DMS 273 (cell line): ENCODE data around the gene APOBEC2.

Experiments
- DNase-seq: peaks from one replicate; lab custom pipeline; 2025; ENCODE audit not compliant: unreplicated experiment; lab: John Stamatoyannopoulos, UW

APOBEC2 gene

DNA sequence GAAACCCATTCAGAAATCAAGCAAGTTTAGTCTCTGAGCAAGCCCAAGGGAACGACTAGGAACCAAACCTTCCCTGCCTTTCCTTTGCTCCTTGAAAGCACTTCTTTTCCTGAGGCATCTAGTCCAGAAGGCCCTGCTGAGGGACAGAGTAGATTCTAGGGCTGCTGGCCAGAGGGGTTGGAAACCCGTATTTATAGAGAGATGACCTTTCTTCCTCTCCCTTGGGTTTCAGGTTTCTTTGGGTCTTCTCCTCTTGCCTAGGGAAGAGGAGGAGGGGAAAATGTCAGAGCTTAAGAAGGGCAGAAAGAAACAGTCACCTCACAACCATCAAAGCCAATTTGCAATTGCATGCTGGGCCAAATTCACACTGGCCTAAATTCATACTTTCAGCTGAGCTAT is 5.8 kb downstream of the APOBEC2 start:
- no peak for DNase-seq

DNA sequence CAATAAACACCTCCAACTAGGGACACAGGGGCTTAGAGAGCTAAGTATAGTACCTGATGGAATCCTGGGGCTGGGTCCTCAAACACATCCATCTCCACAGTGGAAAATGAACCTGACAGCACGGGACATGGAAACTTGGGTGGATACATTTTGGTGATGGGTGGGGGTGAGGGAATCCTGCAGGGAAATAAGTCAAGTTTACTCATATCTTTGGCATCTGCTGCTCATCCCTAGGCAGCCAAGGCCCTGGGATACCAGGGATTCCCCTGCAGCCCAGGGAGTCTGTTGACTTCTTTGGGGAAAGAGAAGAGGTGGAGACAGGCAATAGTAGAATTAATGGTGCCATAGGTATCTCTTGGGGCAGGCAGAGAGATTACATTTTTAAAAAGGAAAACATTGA is 6.6 kb downstream of the APOBEC2 start:
- DNase-seq = no peak

DNA sequence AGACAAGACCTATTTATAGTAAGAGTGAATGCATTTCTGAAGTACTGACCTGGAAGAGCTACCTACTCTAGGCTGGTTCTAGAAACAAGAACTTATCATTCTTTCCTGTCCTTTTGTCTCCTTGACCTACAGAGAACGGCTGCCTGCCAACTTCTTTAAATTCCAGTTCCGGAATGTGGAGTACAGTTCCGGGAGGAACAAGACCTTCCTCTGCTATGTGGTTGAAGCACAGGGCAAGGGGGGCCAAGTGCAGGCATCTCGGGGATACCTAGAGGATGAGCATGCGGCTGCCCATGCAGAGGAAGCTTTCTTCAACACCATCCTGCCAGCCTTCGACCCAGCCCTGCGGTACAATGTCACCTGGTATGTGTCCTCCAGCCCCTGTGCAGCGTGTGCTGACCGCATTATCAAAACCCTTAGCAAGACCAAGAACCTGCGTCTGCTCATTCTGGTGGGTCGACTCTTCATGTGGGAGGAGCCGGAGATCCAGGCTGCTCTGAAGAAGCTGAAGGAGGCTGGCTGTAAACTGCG is 8.3 kb downstream of the APOBEC2 start:
- no peak for DNase-seq

DNA sequence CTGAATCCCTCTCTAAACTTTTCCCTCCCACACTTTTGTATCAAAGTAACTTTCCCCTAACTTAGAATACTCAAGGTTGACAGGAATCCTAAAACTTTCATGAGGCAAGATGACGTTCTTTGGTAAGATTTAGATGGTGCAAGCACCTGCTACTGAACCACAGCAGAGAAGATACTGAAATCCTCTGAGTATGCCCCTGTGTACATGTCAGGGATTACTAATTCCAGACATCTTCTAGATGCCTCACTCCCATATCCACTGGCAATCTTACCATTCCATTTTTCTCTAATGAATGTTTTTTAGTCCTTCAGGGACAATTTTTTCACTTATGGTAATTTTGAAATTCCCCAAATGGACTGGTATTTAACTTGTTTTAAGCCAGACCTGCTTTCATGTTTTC is 9.1 kb downstream of the APOBEC2 start:
- no peak for DNase-seq

DNA sequence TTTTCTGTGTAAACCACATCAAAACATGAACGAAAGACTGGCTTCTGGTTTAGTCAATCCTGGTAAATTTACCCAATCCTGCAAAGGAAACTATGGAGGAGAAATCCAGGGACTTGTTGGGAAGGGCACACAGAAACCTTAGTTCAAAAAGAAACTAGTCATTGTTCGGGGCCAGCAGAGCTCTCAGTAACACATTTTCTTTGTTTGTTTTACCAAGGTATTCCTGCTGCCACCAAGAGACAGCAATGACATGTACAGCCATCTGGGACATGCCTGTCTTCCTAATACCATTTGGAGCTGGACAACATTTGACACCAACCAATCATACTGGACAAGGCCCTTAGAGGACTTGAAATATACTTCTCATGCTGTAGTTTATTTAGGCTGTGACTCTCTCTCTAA is 10.9 kb downstream of the APOBEC2 start:
- no peak for DNase-seq

DNA sequence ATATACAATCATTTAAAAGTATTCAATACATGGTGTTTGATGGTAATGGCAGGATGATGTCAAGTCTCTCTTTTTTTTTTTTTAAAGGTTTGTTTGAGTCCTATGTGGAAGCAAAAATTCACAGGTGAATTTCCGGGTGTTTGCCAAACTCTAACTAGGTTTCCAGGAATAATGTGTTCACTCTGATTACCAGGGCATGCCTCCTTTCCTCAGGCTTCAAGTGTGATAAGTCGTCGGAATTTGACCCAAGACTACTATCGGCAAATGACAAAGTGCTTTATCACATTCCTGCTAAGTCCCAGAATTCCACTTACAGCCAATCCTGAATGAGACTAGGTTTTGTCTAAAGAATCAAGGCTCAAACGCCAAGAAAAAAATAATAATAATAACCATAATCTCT is 11.8 kb downstream of the APOBEC2 start:
- no peak for DNase-seq

DNA sequence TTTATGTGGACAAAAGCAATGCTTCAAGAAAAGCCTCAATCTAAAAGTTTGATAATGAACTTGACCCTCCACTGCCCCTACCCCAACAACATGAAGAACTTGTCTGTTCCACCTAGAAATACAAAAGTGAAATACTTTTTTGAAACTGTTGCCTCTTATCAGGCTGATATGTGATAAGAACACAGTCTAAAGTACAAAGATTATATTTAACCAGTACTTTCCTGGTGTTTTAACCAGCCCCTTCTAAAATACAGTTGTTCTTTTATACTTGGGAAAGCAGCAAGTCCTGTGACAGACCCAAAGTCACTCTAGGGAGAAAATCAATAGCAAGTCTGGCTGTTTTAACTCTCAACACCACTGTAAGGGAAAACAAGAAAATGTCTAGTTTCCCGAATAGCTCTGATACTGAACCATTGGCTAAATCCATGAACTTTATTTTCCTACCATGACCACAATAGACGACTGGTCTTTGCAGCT is 12.6 kb downstream of the APOBEC2 start:
- DNase-seq = no peak

DNA sequence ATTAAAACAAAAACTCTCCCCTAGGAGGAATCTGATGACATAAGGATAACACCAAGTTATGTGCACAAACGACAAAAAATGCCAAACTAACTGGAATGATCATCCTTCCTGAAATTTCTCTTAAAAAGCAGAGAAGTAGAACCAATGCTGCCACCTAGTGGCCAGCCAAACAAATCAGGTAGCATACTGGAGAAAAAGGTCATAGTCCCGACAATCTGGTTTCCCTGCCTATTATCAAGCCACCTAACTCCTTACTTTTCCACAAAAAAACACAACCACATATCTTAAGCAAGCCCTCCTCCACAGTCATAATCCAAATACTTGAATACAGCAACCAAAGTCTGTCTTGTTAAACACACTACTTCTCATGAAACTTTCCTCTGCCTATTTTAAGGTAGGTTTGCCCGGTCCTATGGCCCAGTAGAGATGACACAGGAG is 13.9 kb downstream of the APOBEC2 start:
- DNase-seq = peak; percentile 83

DNA sequence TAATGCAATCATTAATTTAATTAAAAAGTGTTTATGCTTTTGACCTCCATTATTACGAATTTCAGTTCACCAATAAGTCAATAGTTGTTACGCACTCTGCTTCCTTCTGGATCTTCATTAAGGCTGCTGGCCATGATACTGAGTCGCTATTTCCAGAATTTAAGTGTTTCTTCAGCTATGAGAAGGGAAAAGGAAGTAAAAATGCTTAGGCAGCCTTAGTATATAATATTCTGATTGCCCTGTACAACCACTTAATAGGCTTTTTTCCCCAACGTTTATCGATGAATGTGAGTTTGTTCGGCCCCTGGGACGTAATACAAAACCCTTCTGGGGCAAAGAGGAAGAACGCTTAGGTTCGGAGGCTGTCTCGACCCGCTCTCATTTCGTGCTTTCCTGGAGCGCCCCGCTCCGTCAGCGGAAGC is 18.5 kb downstream of the APOBEC2 start:
- no peak for DNase-seq

DNA sequence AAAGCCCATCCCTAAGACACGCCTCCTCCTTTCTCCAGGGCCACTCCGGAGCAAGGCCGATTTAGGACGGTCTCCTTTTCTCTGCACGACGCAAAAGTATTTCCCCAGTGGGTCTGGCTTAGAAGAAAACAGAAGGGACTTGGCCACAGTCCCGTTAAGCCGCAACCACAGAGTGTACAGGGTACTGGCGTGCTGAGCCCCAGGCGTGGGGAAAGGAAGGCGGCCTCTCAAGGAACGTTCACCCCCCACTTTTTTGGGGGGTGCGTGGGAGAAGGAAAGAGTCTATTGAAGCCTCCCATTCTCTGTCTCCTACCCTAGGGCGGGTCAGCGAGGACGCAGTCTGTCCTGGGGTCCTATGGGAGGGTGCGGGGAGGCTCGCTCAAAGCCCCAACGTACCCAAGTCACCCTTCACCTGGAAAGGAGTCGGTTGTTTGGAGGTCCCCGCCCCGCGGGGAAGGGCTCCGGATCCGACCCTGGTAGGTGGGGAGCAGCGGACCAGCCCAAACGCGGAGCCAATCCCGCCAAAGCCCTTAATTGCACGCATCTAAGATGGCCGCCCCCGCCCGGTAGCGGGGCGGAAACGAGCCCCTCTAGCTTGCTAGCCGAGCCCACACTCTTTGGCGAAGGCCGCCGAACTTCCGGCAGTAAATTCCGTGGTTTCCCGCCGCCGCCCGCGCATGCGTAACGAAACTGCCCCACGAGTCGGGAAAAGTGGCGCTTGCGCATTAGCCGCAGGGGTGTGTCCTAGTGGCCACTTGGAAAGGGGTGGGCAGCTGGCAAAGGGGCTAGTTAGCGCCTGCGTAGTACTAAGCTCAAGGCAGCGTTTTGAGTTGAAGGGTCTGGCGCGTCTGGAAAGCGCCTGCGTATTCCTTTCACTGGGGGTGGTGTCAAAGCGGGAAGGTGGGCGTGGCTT is 19.2 kb downstream of the APOBEC2 start, which contains the start of gene OARD1:
TSS of gene OARD1 (minus strand) at position 434 of the 913 bp plus-strand sequence. CDS start 722 bp downstream, outside the sequence.
- DNase-seq = peak; percentile 100

DNA sequence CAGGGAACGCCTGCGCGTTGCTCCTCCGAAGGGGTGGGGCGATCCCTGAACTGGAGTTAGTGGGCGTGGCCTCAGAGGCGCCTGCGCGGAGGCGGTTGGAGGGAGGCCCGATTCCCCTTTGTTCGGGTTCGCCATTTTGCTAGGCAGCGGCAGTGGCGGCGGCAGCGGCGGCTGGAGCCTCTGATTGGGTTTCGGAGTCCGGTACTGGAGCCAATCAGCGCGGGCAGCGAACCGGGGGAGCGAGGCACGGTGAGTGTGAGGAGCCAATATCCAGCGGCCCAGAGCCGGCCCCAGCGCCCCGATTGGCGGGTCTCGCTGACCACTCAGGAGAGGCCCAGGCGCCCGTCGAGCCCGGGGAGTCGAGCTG is 19.8 kb downstream of the APOBEC2 start, which contains the start of gene NFYA:
TSS of gene NFYA (plus strand) at position 139 of the 367 bp plus-strand sequence. CDS start 6,116 bp downstream, outside the sequence.
- DNase-seq = no peak

DNA sequence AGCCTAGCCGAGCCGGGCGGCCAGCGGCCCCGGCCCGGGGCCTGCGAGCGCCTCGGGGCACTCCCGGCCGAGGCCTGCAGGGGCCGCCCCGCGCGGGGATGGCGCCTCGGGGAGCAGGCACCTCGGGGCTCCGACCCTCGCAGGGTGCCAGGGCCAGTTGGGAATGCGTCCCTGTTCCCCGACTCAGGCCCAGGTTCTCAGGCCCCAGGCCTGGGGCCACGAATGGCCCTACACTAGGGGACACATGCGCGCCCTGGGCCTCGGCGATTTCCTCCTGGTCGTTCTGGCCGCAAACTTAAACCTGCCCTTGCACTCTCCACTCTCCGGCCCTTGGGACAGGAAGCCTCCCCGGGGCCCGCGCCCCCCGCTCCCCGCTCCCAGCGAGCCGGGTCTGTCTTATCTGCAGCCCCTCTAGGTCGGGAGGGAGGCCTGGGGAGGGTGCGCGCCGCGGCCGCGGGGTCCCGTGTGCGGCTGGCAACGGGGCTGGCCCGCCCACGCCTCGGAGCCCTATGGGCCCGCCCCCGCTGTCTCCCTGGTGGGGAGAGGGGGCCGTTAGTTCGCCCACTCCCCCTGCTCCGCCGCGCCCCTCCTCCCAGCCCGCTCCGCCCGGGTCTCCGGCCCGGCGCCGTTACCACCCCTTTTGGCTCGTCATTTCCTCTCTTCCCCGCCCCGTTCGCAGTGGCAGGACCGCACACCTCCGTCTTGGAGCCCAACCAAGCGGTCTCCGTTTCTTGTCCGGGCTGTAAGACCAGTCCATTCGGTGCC is 20.4 kb downstream of the APOBEC2 start:
- DNase-seq = peak; percentile 95

DNA sequence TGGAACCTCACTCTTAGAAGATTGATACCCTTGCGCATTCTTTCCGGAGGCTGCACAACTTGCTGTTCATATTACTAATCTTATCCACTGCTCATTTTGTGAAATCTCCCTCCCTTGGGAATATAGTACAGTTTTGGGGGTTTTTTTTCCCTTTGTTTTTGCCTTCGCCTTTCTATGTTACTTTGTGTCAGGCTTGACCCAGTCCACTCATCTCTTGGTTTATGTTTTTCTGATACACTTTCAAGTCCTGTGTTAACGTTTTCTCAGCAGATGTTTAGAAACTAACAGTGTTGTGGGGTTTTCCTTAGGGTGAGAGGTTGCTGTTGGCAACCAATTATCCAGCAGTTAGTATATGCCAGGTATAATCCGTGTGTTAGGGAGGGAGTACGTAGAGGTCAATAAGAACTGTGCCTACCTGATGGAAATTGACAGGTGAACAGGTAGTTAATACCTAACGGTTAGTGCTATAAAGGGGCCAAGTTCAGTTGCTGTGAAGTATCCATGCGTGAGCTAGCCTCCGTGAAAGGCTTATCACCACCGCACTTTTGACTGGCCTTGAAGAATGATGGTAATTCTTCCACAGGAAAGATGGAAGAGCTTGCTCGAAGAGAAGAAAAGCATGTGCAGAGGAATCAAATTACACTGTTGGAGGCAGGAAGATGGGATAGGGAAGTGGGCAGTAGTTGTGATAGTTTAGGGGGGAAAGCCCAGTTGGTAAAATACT is 21.1 kb downstream of the APOBEC2 start:
- DNase-seq = peak; percentile 62

DNA sequence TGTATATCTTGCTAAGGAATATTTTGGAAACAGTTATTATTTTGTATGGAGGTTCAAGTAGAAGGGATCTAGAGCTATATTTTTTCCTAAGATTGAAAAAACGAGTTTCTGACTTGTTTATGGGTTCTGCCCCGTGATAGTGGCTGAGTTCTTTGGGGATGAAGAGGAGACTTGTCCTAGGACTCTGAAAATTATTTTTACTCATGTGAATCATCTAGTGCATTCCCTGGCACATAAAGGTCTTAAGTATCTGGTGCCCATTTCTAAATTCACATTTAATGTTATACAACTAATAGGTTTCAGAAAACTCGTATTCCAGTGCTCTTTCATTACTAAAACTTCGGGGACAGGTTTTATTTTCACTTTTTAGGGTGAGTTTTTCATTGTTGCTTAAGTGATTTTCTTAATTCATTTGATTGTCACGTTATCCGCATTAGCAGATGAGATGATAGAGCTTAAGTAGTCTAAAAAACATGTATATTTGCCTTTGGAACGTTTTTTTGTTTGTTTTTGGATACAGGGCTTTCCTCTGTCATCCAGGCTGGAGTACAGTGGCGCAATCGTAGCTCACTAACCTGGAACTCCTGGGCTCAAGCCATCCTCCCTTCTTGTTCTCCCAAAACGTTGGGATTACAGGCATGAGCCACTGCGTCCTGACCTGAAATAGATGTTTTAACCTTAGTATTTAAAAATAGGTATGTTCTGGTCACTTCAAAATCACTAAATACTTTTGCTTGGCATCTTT is 21.9 kb downstream of the APOBEC2 start:
- DNase-seq = no peak

DNA sequence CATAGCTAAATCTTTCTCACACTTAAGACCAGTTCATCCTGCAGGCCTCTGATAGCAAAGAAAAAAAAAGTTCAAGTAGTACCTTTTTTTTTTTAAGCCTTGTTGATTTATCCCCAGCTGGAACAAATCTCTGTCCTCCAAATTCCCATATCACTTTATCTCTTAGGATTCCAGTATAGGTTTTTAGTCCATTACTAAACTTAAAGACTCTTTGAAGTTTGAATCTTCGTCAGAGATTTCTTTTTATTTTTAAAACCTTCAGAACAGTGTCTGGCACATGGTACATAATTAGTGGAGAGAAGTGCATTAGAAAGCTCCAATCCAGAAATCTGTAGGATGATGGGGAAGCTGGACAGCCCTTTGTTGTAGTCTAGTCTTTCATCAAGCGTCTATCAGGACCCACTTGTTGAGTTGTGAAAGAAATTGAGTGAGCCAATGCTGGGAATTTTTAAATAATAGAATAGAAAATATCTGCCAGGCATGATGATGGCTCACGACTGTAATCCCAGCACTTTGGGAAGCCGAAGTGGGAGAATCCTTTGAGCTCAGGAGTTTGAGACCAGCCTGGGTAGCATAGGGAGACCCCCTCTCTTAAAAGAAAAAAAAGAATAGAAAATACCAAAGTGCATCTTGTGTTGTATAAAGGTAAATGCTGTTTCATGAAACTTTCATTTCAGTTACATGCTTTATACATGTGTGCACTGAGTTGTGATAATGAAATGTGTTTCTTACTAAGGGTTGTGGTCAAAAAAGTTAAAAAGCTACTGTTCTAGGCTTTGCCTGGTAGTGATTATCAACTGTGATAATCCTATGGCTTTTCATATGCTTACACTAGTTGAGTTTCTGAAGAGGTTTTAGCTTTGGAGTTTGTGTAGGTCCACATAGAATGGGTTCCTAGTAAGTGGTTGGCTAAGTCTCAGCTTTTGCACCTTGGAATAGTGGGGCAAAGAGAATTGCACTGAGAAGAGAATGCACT is 22.9 kb downstream of the APOBEC2 start:
- DNase-seq = no peak

DNA sequence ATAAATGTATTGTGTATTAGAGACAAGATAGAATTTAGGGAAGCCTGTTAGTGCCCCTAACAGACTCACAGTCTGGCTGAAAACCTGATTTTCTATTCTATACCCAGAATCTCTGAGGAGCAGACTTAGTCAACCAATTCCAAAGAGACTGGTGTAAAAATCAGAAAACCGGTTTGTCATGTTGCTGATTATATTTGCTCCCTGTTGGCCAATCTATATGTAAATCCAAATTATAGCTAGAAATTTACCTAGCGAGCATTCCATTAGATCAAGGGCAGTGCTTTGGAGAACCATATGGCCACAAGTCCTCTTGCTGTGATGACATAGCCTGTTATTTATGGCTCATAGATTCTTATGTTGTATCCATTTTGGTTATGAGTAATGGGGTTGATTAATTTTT is 24.5 kb downstream of the APOBEC2 start:
- no peak for DNase-seq

DNA sequence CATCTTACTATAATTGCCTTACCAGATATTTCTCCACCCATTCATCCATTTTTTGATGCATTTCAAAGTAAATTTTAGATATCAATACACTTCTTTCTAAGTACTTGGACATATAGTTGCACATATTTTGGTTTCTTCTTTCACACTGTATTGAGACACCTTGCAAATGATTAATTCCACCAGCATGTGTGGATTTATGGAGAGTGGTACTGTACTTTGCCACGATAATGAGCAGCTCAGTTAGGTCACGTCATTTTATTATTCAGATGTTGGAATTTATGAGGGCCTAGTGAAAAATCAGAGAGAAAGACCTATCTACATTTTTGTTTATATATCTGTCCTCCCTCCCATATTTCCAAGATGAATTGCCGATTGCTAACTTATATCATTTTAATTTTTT is 25.1 kb downstream of the APOBEC2 start:
- DNase-seq = no peak

DNA sequence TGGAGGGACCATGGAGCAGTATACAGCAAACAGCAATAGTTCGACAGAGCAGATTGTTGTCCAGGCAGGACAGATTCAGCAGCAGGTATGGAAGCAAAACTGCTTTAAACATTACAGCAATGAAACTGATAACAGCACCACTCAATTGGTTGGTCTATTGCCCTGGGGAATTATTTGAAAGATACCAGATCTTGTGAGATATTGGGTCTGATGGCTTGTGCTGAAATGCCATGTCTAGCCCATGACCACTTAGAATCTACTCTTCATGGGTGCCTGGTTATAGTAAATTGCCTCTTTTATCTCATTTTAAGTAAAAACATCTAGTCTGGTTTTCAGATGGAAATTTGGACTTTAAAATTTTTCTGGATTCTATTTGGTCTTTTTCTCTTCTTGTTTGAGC is 26.1 kb downstream of the APOBEC2 start:
- no peak for DNase-seq

DNA sequence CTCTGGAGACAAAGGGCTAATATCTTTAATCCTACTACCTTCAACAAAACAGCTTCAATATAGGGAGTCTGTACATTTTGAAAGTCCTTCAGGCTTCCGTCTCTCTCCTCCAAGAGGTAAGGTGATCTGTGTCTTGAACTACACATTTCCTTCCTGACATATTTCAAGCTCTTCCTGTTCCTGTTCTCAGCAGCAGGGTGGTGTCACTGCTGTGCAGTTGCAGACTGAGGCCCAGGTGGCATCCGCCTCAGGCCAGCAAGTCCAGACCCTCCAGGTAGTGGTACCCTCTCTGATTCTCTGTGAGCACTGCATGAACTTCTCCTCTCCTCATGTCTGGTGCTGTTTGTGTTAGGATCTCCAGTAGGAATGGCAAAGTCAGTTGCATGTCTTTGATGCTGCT is 27.6 kb downstream of the APOBEC2 start:
- no peak for DNase-seq
